Fibroblast of skin of back (primary cell): ENCODE results near the gene RDH16.
"Not testable (repeated sequence)": the region's sequence is repeated elsewhere in the genome, so short reads cannot be mapped to it uniquely, and the experiment has no call there.

Experiments
- DNase-seq: peaks from one replicate; pipeline ENCODE4 v3.0.0-alpha.2; 2013

Gene RDH16

GRCh38 chr12:56953314-56953713 lies 4.1 kb downstream of the RDH16 start:
- DNase-seq, result no peak

GRCh38 chr12:56951582-56952339 lies 5.6 kb downstream of the RDH16 start:
- DNase-seq, result no peak

- no peak for DNase-seq
Measured at GRCh38 chr12:56948881-56949280, 8.5 kb downstream of the RDH16 start.

GRCh38 chr12:56948457-56948777 lies 9.0 kb downstream of the RDH16 start:
- DNase-seq, result no peak

- no peak for DNase-seq
Measured at GRCh38 chr12:56947633-56948456, 9.6 kb downstream of the RDH16 start.

- DNase-seq, result no peak
Measured at GRCh38 chr12:56943878-56944277, 13.5 kb downstream of the RDH16 start.

- DNase-seq, result not testable (repeated sequence)
Measured at GRCh38 chr12:56943374-56943773, 14.0 kb downstream of the RDH16 start.

GRCh38 chr12:56941299-56942017 lies 15.9 kb downstream of the RDH16 start:
- peak; percentile 53 for DNase-seq

GRCh38 chr12:56940942-56941298 lies 16.5 kb downstream of the RDH16 start:
- DNase-seq, result not testable (repeated sequence)

- no peak for DNase-seq
Measured at GRCh38 chr12:56935752-56936151, 21.7 kb downstream of the RDH16 start.

GRCh38 chr12:56935157-56935556 lies 22.3 kb downstream of the RDH16 start:
- DNase-seq, result no peak

GRCh38 chr12:56933826-56934625 lies 23.4 kb downstream of the RDH16 start, which contains the start of gene SDR9C7:
Gene SDR9C7 (minus strand): TSS chr12:56934408. CDS start chr12:56934261, 147 bp downstream.
- no peak for DNase-seq

GRCh38 chr12:56932867-56933266 lies 24.5 kb downstream of the RDH16 start:
- no peak for DNase-seq

GRCh38 chr12:56932146-56932545 lies 25.3 kb downstream of the RDH16 start:
- DNase-seq, result no peak

GRCh38 chr12:56931474-56931978 lies 25.9 kb downstream of the RDH16 start:
- peak; percentile 49 for DNase-seq

- no peak for DNase-seq
Measured at GRCh38 chr12:56930241-56930640, 27.2 kb downstream of the RDH16 start.

- no peak for DNase-seq
Measured at GRCh38 chr12:56929780-56930179, 27.6 kb downstream of the RDH16 start.

- DNase-seq, result no peak
Measured at GRCh38 chr12:56928262-56928661, 29.1 kb downstream of the RDH16 start.

- no peak for DNase-seq
Measured at GRCh38 chr12:56927281-56927680, 30.1 kb downstream of the RDH16 start.

- DNase-seq, result no peak
Measured at GRCh38 chr12:56922031-56922430, 35.4 kb downstream of the RDH16 start.

- DNase-seq, result no peak
Measured at GRCh38 chr12:56921346-56921745, 36.1 kb downstream of the RDH16 start.

GRCh38 chr12:56918139-56918538 lies 39.3 kb downstream of the RDH16 start:
- DNase-seq, result not testable (repeated sequence)
